Limb (tissue), 2 donors: ENCODE measurements around the gene ZFHX2.

ENCODE experiments used
- DNase-seq, 2 donors: peaks; one replicate each; pipeline ENCODE4 v3.0.0-alpha.2; 2016; ENCODE audit errors: extremely low spot score in 2 of 2

Gene ZFHX2

GRCh38 chr14:23521785-23522640 is 29.6 kb downstream of the ZFHX2 start:
- peak in 1 of 2 donors; percentile 26 for DNase-seq

- DNase-seq: no peak
These were observed 30.5 kb downstream of the ZFHX2 start for GRCh38 chr14:23520899-23521533.

GRCh38 chr14:23518709-23519108 is 32.9 kb downstream of the ZFHX2 start:
- no peak for DNase-seq

- DNase-seq: no peak
These were observed 33.8 kb downstream of the ZFHX2 start for GRCh38 chr14:23517650-23518326.

- no peak for DNase-seq
These were observed 37.0 kb downstream of the ZFHX2 start for GRCh38 chr14:23514644-23514957.

- peak in 1 of 2 donors; percentile 36 for DNase-seq
These were observed 37.5 kb downstream of the ZFHX2 start for GRCh38 chr14:23513818-23514643.

- peak in 1 of 2 donors; percentile 72 for DNase-seq
These were observed 38.4 kb downstream of the ZFHX2 start for GRCh38 chr14:23513005-23513817.

GRCh38 chr14:23512156-23512555 is 39.4 kb downstream of the ZFHX2 start:
- peak in 1 of 2 donors; percentile 55 for DNase-seq

GRCh38 chr14:23494223-23494622 is 57.3 kb downstream of the ZFHX2 start:
- DNase-seq: no peak

GRCh38 chr14:23492618-23493272 is 58.8 kb downstream of the ZFHX2 start:
- no peak for DNase-seq

GRCh38 chr14:23487216-23487615 is 64.3 kb downstream of the ZFHX2 start:
- peak in 1 of 2 donors; percentile 76 for DNase-seq

GRCh38 chr14:23486036-23486435 is 65.5 kb downstream of the ZFHX2 start:
- DNase-seq: no peak

GRCh38 chr14:23485326-23485725 is 66.2 kb downstream of the ZFHX2 start:
- DNase-seq: no peak

GRCh38 chr14:23483236-23483854 is 68.2 kb downstream of the ZFHX2 start:
- DNase-seq: peak in 1 of 2 donors; percentile 70

GRCh38 chr14:23482823-23483148 is 68.8 kb downstream of the ZFHX2 start:
- no peak for DNase-seq

- DNase-seq: peak in 1 of 2 donors; percentile 53
These were observed 69.4 kb downstream of the ZFHX2 start for GRCh38 chr14:23481979-23482822.

GRCh38 chr14:23481362-23481970 is 70.1 kb downstream of the ZFHX2 start:
- no peak for DNase-seq

GRCh38 chr14:23478109-23478759 is 73.3 kb downstream of the ZFHX2 start:
- peak; percentile 65 to 71 for DNase-seq
